IMR-90 (cell line): Measurements from ENCODE around the gene UFSP1. TPM values are rescaled to one million over a fixed set of nuclear protein-coding genes. Genes with fewer than 3 reads are reported as not detected.

Experiments
- ATAC-seq: fragments of 200-7000 bp; cut with Tn5 transposase; 2 replicates; pipeline ENCODE4 v1.9.1; 2020; ENCODE audit warnings: low read depth, mild to moderate bottlenecking, moderate library complexity
- BruUV-seq: library from RNA; stranded (reverse); fragments of 400-500 nt; replicated peaks from 2 replicates; lab custom pipeline; 2021; lab: Mats Ljungman, UMichigan
- CTCF ChIA-PET: fragments of 300-600 bp; formaldehyde crosslinking; extraction: SDS; loops from one replicate; lab custom pipeline; 2021; ENCODE audit warnings: antibody characterized with exemption; lab: Yijun Ruan, JAX
- POLR2A ChIA-PET: fragments of 300-600 bp; sonication (Branson Sonifier 250); formaldehyde crosslinking; loops from one replicate; lab custom pipeline; 2022; ENCODE audit warnings: antibody characterized with exemption; ENCODE audit not compliant: unreplicated experiment; lab: Charles Lee
- DNase-seq: peaks from one replicate; pipeline ENCODE4 v3.0.0; 2013
- H2AFZ ChIP-seq: replicated peaks from 2 replicates; pipeline ENCODE3; 2013; ENCODE audit warnings: low read length, mild to moderate bottlenecking; ENCODE audit not compliant: poor library complexity
- H2AK5ac ChIP-seq: 2 replicates; pipeline ENCODE4 v1.6.1; 2013; ENCODE audit warnings: low read depth, low read length, inconsistent platforms
- H2AK9ac ChIP-seq: replicated peaks from 2 replicates; pipeline ENCODE3; 2013; ENCODE audit warnings: mild to moderate bottlenecking, low read depth, low read length, moderate library complexity; ENCODE audit not compliant: poor library complexity
- H2BK120ac ChIP-seq: 2 replicates; pipeline ENCODE4 v1.6.1; 2013; ENCODE audit warnings: low read depth, low read length, inconsistent platforms
- H2BK15ac ChIP-seq: 3 replicates; pipeline ENCODE4 v1.6.1; 2013; ENCODE audit warnings: low read depth, low read length, inconsistent platforms
- H2BK20ac ChIP-seq: 2 replicates; pipeline ENCODE4 v1.6.1; 2013; ENCODE audit warnings: low read depth, mild to moderate bottlenecking, inconsistent platforms, low read length, moderate library complexity
- H2BK5ac ChIP-seq: 2 replicates; pipeline ENCODE4 v1.6.1; 2013; ENCODE audit warnings: mild to moderate bottlenecking, low read depth, low read length, inconsistent platforms; ENCODE audit not compliant: poor library complexity, severe bottlenecking
- H3K14ac ChIP-seq: replicated peaks from 2 replicates; pipeline ENCODE4 v1.6.1; 2013; ENCODE audit warnings: low read depth, low read length, inconsistent platforms
- H3K18ac ChIP-seq: 2 replicates; pipeline ENCODE4 v1.6.1; 2013; ENCODE audit warnings: low read depth, low read length, control low read depth
- H3K23ac ChIP-seq: 2 replicates; pipeline ENCODE4 v1.6.1; 2013; ENCODE audit warnings: low read depth, low read length, inconsistent platforms
- H3K27ac ChIP-seq: 2 replicates; pipeline ENCODE4 v1.5.1; 2013; ENCODE audit warnings: mild to moderate bottlenecking, control low read depth, low read length; ENCODE audit not compliant: insufficient read depth
- H3K27me3 ChIP-seq: 2 replicates; pipeline ENCODE4 v1.6.1; 2013; ENCODE audit warnings: low read length; ENCODE audit not compliant: control insufficient read depth, insufficient read depth
- H3K36me3 ChIP-seq: 2 replicates; pipeline ENCODE4 v1.6.1; 2013; ENCODE audit warnings: low read length, mixed read lengths; ENCODE audit not compliant: control insufficient read depth, insufficient read depth
- H3K4ac ChIP-seq: 2 replicates; pipeline ENCODE4 v1.6.1; 2013; ENCODE audit warnings: low read depth, low read length, inconsistent platforms
- H3K4me1 ChIP-seq: 2 replicates; pipeline ENCODE4 v1.6.1; 2013; ENCODE audit warnings: low read length, mixed read lengths; ENCODE audit not compliant: control insufficient read depth, insufficient read depth
- H3K4me2 ChIP-seq: 2 replicates; pipeline ENCODE4 v1.6.1; 2013; ENCODE audit warnings: low read depth, mild to moderate bottlenecking, control low read depth, low read length, moderate library complexity
- H3K4me3 ChIP-seq: 2 replicates; pipeline ENCODE4 v1.5.1; 2013; ENCODE audit warnings: low read depth, mild to moderate bottlenecking, control low read depth, low read length, moderate library complexity; ENCODE audit not compliant: insufficient read depth
- H3K56ac ChIP-seq: 2 replicates; pipeline ENCODE4 v1.6.1; 2013; ENCODE audit warnings: low read length, inconsistent platforms; ENCODE audit not compliant: insufficient read depth; ENCODE audit errors: extremely low read depth
- H3K79me1 ChIP-seq, 2 experiments: 2 replicates each; pipeline ENCODE4 v1.6.1; 2013; ENCODE audit warnings: low read length in 2 of 2, inconsistent platforms in 1 of 2, low read depth in 1 of 2
- H3K9ac ChIP-seq: 2 replicates; pipeline ENCODE4 v1.6.1; 2013; ENCODE audit warnings: low read depth, low read length, control low read depth
- H3K9me1 ChIP-seq: 2 replicates; pipeline ENCODE4 v1.6.1; 2013; ENCODE audit warnings: low read length, inconsistent platforms; ENCODE audit not compliant: insufficient read depth
- H3K9me3 ChIP-seq: 2 replicates; pipeline ENCODE4 v1.6.1; 2013; ENCODE audit warnings: low read length; ENCODE audit not compliant: control insufficient read depth, insufficient read depth
- H4K20me1 ChIP-seq: 2 replicates; pipeline ENCODE4 v1.6.1; 2013; ENCODE audit warnings: low read length, inconsistent platforms; ENCODE audit not compliant: insufficient read depth
- H4K5ac ChIP-seq: 2 replicates; pipeline ENCODE4 v1.6.1; 2013; ENCODE audit warnings: mild to moderate bottlenecking, low read depth, low read length, control low read depth
- H4K8ac ChIP-seq, 2 experiments: 2 replicates each; pipeline ENCODE4 v1.6.1; 2013; ENCODE audit warnings: low read depth in 2 of 2, low read length in 2 of 2, control low read depth in 1 of 2, inconsistent platforms in 1 of 2
- H4K91ac ChIP-seq: 2 replicates; pipeline ENCODE4 v1.6.1; 2013; ENCODE audit warnings: low read depth, low read length, inconsistent platforms; ENCODE audit not compliant: insufficient read depth
- ELK1 ChIP-seq: fragments of 150-350 bp; IDR thresholded peaks from 2 replicates; pipeline ENCODE4 v1.6.1; 2016; ENCODE audit warnings: low read depth, mild to moderate bottlenecking, low read length, moderate library complexity, borderline replicate concordance
- FOS ChIP-seq: fragments of 150-350 bp; IDR thresholded peaks from 2 replicates; pipeline ENCODE4 v1.6.1; 2016; ENCODE audit warnings: low read depth, low read length
- MAZ ChIP-seq: IDR thresholded peaks from 2 replicates; pipeline ENCODE4 v1.6.1; 2012; ENCODE audit warnings: low read depth, mild to moderate bottlenecking, low read length, improper control_type of control experiment, moderate library complexity, borderline replicate concordance
- POLR2A ChIP-seq: IDR thresholded peaks from 2 replicates; pipeline ENCODE4 v1.6.1; 2012; ENCODE audit warnings: mild to moderate bottlenecking, low read depth, low read length
- WGBS, 2 experiments: methylation state at CpG; one replicate each; pipeline versions ENCODE4 v1.1.5 to v1.1.7; 2013; ENCODE audit warnings: missing lambda C conversion rate in 2 of 2; ENCODE audit not compliant: insufficient read length in 1 of 2; ENCODE audit errors: extremely low coverage in 2 of 2; 5-methylcytosine and 5-hydroxymethylcytosine counted together
- dilution Hi-C: fragments of 300-500 bp; cut with HindIII; formaldehyde crosslinking; loops from one replicate; pipeline ENCODE4 v1.14.3; 2018; ENCODE audit warnings: low sequenced_read_pairs; ENCODE audit not compliant: unreplicated experiment
- in situ Hi-C: fragments of 300-500 bp; cut with MboI; formaldehyde crosslinking; loops from 3 replicates; pipeline ENCODE4 v1.14.3; 2019; ENCODE audit warnings: low sequenced_read_pairs, inconsistent platforms, mixed read lengths
- intact Hi-C: fragments of 100-400 bp; cut with micrococcal nuclease; formaldehyde crosslinking; loops from 2 replicates; pipeline ENCODE4 v1.10.0; 2022
- polyA plus RNA-seq, 3 experiments: library from polyadenylated mRNA; depleted of rRNA; stranded (reverse); fragments of >200 nt; gene quantifications; 2 replicates each; pipeline ENCODE4 v1.2.3, GENCODE V29; 2012; ENCODE audit warnings: low replicate concordance in 1 of 3
- total RNA-seq: library from RNA; depleted of rRNA; stranded (reverse); fragments of >200 nt; gene quantifications from 2 replicates; pipeline ENCODE4 v1.2.3, GENCODE V29; 2012
- TF ChIP-seq, protein P1 (sequence below): fragments of 150-350 bp; IDR thresholded peaks from 2 replicates; pipeline ENCODE4 v1.6.1; 2017; ENCODE audit warnings: mild to moderate bottlenecking, antibody characterized with exemption, low read length, low read depth

The UFSP1 gene
- total and polyA plus RNA-seq, 2 of the 4 experiments (the other 2 are of a cell fraction), result 0.36 to 1.0 TPM

DNA sequence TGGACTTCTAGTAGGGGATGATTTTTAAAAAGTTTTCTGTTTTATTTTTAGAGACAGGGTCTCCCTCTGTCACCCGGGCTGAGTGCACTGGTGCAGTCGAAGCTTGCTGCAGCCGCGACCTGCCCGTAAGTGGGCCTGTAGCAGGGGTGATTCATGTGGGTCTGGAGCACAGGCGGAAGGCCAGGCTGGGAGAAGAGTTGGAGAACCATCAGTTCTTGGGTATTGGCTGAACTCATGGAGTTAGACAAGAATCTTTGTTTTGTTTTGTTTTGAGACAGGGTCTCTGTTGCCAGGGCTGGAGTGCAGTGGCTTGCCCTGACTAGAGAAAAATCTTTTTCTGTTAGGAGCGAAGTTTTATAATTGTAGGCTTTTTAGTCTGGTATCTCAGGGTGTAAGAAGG, 8.9 kb downstream of the UFSP1 start:
- H3K14ac ChIP-seq, result no peak overlapping the region
- no peak overlapping the region for H4K5ac ChIP-seq
- no peak overlapping the region for H3K4me3 ChIP-seq
- no peak overlapping the region for H3K56ac ChIP-seq
- no peak overlapping the region for H3K27ac ChIP-seq
- H3K18ac ChIP-seq, result no peak overlapping the region
- peaks cover 28 to 66% of the 10 kb centered on the region in 2 experiments for H3K79me1 ChIP-seq
- POLR2A ChIA-PET, result interaction anchor here (0.6 kb wide), 1 partner anchor 10 kb away, joined by 4 read pairs; no protein-coding TSS in a partner anchor
- H2BK20ac ChIP-seq, result no peak overlapping the region
- no peak overlapping the region for H4K91ac ChIP-seq
- 100% methylated on average over 3 of the region's 7 CpGs; no CpG with 5 or more reads in 1 of the 2 experiments for whole genome bisulfite sequencing, 2 experiments
- TF ChIP-seq POLR2A (no peak), FOS (no peak), ELK1 (no peak), MAZ (no peak)
- TF ChIP-seq, protein P1, sequence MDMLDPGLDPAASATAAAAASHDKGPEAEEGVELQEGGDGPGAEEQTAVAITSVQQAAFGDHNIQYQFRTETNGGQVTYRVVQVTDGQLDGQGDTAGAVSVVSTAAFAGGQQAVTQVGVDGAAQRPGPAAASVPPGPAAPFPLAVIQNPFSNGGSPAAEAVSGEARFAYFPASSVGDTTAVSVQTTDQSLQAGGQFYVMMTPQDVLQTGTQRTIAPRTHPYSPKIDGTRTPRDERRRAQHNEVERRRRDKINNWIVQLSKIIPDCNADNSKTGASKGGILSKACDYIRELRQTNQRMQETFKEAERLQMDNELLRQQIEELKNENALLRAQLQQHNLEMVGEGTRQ, result no peak
- H3K4ac ChIP-seq, result no peak overlapping the region
- H3K9me3 ChIP-seq, result no peaks in the 10 kb centered on the region
- no TSS peak for BruUV-seq
- CTCF ChIA-PET, result no interaction called here
- intact Hi-C loops (no loop called here), in situ Hi-C loops (no loop called here), dilution Hi-C loops (no loop called here)
- peaks cover 53% of the 10 kb centered on the region for H4K20me1 ChIP-seq
- H3K23ac ChIP-seq, result no peak overlapping the region
- no peak overlapping the region for H2AFZ ChIP-seq
- H4K8ac ChIP-seq, result no peak overlapping the region
- DNase-seq, result no peak
- H2BK5ac ChIP-seq, result no peak overlapping the region
- no peak overlapping the region for H3K9ac ChIP-seq
- peaks cover 65% of the 10 kb centered on the region for H3K36me3 ChIP-seq
- no peaks in the 10 kb centered on the region for H3K27me3 ChIP-seq
- no peak overlapping the region for H2AK5ac ChIP-seq
- no peaks in the 10 kb centered on the region; the same call in 1 of the 2 replicates for H3K9me1 ChIP-seq
- H3K4me2 ChIP-seq, result no peak overlapping the region
- no peak overlapping the region for H2BK15ac ChIP-seq
- peaks cover 5% of the 10 kb centered on the region for H3K4me1 ChIP-seq
- no peak overlapping the region for H2BK120ac ChIP-seq
- peak overlapping the region; percentile 3 for H2AK9ac ChIP-seq
- no peak for ATAC-seq
